Kidney tubule cell (primary cell): Measurements from ENCODE around the gene ADAD2.

ENCODE experiments used
- DNase-seq: peaks from one replicate; pipeline ENCODE4 v3.0.0-alpha.2; 2018; ENCODE audit warnings: low spot score

The ADAD2 gene

DNA sequence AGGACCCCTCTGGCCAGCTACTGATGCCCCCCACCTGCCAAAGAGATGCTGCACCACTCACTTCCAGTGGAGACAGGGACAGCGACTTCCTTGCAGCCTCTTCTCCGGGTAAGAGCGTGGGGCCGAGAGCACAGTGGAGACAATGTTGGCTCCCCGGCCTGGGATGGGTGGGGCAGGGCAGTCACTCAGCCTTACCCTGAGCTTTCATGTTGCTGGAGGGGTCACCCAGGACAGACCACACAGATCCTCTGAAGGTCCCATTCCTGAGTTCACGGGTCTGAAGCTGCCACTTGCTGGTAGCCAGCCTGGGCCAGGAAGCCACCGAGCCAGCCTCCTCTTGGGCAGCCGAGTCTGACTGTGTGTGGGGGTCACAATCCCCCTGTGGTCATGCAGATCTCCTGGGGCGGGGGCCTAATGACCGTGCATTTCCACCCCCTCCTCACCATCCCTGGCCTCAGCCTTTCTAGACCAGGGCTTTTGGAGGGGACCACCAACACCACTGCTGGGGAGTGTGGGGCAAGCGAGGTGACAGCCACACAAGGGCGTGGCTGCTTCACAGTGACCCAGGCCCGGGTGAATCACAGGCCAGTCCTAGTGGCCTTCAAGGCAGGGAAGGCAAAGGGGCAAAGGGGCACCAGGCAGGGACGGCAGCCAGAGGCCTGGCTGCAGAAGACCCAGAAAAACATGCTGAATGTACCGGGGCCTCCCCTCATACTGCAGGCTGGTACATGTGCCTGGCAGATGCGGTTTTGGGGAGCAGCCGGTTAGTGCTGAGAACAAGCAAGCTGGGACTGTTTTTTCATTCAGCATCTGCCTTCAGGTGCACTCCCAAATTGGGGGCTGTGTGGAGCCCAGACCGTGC, 14.5 kb upstream of the ADAD2 start:
- DNase-seq = peak; percentile 9

DNA sequence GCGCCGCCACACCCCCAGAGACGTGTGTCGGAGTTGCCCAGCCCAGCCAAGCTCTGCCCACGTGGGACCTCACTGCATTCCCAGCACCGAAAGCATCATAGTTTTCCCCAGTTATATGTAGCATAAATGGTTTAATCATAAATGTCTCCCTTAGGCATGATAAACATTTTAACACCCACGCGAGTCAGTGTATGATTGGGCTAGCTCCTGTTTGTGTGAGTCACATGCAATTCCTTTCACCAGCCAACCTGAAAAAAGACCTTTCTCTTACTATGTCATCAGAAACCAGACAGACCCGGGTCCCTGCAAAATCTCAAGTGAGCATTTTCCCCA, 13.2 kb upstream of the ADAD2 start:
- DNase-seq = peak; percentile 76

DNA sequence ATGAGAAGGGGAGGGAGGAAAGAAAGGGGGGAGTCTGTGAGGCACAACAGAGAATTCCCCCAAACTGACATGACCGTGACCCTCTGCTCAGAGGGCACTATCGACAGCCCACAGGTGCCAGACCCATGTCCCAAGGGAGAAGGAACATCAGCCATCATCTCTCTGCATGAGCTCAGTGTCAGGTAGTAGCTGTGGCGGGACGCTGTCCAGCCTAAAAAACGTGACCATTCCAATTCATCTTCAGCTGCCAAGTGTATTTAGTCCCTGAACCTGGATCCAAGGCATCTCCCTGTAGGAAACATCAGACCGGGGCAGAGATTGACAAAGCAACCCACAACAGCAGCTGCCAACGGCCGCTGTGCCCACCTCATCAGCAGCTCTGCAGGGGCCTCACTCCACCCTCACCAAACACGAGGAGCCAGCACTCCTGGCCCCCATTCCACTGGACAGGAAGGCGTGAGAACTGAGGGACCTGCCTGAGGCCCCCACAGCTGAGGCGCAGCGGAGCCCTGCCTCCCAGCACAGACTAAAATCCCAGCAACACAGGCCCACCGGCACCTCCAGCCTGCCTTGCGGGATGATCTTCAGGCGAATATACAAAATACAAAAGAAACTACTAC, 12.7 kb upstream of the ADAD2 start:
- no peak for DNase-seq

DNA sequence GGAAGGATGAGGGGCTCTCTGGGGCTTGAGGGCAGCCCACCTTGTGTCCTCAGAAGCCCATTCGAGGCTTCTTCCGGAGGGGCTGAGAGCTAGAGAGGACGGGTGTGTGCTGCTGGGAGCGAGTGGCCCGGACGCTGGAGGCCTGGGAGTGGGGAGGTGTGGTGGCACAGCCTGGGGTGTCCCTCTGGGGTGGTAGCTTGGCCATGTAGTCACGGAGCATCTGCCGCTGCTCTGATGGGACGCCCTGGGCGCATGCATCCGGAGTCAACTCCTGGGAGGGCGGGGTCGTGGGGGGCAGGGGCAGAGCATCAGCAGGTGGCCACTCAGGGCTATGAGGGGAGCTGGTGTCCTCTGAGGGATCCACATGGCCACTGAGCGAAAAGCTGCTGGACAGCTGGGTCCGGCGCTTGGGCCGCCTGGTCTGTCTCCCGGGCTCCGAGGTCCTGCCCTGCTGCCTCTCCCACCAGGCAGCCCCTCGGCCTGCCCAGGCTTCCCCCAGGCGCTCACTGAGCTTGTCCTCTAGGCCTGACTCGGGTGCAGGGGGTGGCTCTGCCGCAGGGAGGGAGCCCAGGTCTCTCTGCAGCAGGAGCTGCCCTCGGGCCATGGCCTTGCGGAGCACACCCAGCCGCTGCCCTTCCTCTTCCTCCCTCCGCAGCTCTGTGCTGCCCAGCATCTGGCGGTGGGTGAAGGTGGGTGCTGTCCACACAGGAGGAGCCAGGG, 11.9 kb upstream of the ADAD2 start:
- no peak for DNase-seq

DNA sequence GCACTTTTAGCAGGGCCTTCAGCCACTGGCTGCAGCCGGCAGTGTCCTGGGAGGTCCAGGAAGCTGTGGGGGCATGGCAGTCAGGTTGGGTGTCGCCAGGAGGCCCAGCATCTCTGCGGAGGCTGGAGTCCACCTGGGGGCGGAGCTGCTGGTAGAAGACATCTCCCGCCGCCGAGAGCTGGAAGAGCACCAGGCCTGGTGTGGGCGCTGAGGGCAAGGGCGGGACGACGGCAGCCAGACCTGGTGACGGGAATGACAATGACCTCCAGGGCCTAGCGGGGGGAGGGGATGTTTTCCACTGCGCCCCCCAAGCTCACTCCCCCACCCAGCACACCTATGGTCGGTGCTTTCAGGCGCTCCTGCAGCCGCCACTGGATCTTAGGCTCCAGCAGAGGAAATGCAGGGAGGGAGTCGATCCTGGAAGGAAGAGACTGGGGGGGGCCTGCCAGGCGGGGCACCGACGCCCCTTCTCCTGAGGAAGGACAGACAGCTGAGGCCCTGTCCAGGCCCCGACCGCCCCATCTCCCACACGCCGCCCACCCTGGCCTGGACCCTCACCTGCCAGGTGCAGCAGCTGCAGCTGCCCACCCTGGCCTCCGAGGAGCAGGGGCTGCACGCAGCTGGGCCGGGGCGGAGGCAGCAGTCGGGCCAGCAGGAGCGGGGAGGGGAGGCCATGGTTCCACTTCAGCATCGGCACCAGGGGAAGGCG, 11.2 kb upstream of the ADAD2 start:
- DNase-seq = no peak

DNA sequence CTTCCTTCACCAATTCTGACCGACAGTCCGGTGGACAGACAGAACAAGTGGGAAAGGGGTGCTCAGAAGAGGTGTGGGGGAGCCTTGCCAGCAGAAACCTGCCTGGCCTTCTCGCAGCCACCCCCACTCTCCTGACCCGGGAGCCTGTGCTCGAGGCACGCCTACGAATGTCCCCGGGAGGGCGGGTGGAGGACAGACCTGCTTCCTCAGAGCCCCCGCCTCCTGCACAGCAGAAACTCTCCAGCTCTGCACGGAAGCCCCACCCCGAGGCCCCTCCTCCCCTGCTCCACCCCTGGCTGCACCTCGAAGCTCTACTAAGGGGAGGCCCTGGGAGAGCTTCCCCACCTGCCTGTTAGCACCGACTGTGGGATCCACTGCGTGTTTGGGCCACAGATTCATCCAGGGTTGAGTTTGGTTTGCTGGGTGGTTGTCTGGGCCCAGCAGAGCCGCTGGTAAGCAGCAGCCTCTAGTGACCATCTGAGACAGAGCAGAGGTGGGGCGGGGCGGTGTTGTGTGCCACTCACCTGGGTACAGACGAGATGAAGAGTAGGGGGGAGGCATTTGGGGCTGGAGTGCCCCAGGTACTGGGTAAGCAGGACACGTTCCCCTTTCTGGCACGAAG, 10.3 kb upstream of the ADAD2 start:
- no peak for DNase-seq

DNA sequence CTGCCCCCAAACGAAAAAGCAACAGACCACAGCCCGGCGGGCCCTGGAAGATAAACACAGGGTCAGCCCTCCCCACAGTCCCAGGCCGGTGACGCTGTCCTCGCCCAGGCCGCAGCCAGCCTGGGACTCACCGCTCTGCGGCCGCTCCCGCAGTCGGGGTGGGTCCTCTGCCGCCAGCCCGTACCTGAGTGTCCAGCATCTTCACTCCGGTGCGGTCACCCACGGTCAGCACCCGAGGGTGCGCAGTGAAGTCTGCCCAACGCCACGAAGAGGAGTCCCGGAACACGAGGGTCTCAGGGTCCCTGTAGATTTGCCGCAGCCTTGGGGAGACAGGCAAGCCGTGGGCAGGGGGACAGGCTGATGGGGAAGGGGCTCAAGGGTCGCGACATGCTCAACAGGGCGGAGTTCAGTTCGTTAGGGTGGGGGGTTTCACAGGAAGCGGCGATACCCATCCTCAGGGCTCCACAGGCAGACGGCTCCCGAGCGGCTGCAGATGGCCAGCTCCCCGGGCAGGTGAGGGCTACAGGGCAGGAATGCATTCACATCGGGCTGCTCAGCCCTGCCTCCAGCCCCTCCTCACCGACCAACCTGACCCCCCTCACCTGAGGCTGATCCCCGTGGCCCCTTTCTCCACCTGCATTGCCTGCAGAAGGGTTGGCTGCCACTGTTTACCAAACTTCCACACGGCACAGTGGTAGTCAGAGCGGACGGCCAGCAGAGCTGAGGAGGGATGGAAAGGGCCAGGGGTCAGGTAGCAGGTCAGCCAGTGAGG, 9.6 kb upstream of the ADAD2 start:
- no peak for DNase-seq

DNA sequence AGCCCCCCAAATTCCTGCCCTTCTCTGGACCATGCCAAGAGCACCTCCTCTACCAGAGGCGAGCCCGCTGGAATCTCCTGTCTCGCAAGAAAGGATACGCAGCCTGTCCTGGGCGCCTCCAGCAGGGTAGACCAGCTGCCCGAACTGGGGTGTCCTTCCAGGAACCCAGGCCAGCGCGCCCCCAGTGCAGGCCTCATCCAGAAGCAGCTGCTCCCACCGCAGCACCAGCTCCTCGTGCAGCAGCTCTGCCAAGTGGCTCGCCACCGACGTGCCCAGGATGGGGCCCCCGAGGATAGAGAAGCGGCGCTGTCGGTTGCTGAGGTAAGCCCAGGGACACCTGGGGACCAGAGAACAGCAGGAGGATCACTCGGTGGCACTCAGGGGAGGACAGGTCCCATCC, 8.9 kb upstream of the ADAD2 start:
- no peak for DNase-seq

DNA sequence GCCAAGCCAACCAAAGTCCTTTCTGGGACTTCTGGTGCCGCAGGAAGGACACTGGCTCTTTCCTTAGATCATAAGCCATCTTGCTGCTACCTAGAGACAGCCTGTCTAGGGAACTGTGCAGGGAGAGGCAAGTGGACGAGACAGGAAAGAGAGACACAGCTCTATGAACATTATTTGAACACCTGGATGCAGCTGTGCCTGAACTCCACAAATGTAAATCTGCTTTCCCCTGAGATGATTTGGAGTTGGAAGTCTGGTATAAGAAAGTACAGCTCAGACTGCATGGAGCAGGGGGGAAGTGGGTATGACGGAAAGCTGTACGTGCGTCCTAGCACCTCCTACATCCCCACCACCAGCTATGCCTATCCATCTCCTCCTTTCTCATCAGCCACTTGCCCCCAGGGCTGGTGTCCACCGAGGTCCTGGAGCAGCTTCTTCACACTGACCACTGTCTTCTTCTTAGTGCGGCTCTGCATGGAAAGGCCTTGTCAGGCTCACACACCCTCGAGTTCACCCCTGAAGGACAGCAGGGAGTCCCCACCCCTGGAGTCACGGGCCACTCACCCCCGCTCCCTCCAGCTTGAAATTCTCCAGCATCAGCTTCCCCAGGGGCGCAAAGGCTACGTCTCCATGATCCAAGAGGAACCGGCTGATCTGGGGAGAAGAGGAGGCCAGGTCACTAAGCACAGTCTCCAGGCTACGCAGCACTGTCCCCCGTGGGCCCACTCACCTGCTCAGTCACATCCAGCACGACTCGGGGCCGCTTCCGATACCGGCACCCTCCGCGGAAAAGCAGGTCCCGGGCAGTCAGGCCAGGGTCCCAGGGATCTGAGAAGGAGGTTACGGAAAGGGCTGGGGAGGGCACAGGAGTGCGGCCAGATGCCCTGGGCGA, 8.0 kb upstream of the ADAD2 start:
- no peak for DNase-seq

DNA sequence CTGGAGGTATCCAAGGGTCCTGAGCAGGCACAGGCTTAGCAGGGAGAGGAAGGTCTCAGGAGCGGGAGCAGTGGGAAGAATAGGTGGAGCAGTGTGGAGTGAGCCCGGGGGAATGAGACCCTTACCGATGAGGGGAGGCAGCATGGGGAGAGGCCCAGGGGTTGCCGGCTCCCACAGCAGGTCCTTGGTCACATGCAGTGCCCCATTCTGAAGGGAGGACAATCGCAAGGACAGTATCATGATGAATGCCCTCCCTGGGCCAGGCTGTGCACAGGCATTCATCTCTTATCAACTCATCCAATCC, 7.4 kb upstream of the ADAD2 start:
- DNase-seq = no peak

DNA sequence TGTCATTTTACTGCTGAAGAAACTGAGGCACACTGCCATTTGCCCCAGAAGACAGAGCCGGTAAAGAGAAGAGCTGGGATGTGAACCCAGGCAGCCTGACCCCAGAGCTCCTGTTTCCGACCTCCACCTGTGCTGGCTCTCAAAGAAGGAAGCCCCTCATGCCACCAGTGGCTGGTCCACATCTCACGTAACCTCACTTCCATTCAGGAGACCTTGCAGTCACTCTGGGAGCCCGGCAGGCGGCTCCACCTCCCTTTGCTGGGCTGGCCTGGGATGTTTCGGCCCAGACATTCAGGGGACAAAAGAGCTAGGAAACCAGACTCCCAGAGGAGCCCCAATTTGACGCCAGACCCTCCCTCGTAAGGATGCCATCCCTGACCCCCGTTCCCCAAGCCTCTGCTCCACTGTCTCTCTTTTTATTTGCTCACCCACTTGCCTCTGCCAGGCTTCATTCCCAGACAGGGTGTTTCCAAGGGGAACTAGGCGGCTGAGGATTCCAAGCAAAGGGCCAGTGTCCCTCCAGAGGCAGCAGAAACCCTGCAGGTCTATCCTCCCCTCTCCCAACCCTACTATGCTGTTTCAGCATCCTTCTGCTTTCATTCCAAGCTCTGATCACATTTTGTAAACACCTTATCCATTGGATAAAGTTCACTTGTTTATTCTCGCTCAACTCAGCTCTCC, 6.9 kb upstream of the ADAD2 start:
- no peak for DNase-seq

DNA sequence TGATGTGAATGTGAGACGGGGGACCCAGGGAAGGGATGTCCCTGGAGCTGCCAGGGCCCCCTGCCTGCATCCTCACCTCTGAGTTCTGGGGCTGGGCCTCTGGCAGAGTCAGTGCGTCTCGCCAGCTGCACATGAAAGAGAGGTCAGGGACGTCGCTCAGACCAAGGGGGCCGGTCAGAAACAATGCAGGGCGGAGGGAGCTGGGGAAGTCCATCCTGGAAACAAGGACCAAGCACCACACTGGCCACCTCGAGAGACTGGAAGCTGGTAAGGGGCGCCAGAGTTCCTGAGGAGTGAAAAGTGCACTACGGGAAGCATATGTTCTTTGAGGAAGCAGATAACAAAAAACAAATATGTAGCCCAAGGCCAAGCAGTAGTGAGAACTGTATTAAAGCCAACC, 6.2 kb upstream of the ADAD2 start:
- DNase-seq = no peak

DNA sequence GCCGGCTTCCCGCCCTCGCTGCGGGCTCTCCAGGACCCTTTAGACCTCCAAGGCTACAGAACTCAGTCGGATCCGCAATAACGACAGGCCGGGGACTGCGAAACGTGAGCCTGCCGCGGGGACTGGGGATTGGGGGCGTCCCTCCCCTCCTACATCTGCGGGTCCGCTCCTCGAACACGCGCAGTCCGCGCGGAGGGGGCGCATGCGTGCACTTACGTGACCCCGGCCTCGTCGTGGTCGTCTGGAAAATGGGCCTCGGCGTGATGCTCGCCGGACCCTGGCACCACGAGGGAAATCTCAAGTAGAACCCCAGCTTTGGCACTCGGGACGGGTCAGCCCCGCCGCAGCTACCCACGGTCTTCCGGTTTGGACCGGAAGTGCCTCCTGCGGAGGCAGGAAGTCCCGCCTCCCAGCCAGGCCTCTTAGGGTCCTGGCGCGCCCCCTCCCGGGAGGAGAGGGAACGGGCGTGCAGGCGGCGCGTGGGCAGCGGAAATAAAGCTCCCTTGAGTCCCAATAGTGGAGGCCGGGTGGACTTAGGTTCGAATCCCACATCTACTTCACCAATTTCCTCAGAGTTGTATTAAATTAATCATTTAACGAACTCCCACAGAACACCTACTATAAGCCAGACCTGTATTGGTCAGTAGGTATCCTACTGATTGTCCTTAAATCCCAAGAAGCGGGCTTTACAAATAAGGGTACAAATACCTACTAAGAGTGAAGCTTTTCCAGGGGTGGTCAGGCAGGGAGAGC, 4.1 kb upstream of the ADAD2 start, which contains the start of gene TAF1C:
Gene TAF1C (minus strand): TSS at position 373 of the 753 bp plus-strand sequence. CDS start 2,069 bp downstream, outside the sequence.
- DNase-seq = peak; percentile 95

DNA sequence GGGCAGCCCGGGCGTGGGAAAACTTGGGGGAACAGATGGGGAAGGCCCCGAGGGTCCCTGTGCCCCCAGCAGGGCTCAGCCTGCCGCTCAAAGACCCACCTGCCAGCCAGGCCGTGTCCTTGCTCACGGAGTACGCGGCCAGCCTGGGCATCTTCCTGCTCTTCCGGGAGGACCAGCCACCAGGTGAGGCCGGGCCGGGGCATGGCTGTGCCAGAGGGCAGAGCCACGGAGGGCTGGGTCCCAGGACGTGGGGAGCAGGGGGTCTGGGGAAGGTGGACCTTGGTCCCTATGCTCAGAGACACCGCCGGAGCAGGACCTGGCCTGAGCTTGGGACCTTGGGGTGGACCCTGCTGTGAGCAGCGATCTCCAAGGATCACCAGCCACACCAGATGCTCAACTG, 509 bp downstream of the ADAD2 start:
- DNase-seq = no peak

DNA sequence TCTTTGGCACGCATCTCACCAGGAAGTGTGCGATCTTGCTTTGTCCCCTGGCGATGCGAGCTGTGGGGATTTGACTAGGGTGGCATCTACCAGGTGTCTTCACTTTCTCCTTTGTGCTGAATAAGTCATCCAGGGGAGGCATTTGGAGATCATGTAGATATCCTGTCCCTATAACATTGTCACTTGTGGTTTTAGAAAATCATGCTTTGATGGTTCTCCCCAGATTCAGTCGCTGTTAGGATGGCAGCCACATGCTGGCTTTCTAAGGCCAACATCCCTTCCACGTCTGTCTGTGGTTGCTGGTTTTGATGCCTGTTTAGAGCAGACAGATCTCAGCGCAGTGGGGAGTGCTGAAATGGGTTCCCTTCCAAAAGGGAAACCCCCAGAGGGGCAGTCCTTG, 2.5 kb downstream of the ADAD2 start:
- no peak for DNase-seq

DNA sequence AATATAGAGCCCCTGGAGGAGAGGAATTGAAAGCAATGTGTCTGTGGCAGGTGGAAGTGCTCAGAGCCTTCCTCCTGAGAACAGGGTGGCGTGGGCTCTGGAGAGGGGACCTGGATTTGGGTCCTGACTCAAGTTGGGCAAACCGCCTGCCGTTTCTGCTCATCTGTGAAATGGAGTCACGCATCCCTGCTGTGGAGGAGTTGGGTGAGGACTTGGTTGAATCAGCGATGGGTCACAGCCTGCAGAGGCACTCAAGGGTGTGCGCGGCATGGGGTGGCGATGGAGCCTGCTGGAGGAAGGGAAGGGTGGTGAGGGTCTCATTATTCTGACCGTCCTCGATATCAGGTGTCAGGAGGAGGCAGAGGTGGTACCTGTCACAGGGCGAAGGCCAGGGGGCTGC, 3.1 kb downstream of the ADAD2 start:
- DNase-seq = no peak

DNA sequence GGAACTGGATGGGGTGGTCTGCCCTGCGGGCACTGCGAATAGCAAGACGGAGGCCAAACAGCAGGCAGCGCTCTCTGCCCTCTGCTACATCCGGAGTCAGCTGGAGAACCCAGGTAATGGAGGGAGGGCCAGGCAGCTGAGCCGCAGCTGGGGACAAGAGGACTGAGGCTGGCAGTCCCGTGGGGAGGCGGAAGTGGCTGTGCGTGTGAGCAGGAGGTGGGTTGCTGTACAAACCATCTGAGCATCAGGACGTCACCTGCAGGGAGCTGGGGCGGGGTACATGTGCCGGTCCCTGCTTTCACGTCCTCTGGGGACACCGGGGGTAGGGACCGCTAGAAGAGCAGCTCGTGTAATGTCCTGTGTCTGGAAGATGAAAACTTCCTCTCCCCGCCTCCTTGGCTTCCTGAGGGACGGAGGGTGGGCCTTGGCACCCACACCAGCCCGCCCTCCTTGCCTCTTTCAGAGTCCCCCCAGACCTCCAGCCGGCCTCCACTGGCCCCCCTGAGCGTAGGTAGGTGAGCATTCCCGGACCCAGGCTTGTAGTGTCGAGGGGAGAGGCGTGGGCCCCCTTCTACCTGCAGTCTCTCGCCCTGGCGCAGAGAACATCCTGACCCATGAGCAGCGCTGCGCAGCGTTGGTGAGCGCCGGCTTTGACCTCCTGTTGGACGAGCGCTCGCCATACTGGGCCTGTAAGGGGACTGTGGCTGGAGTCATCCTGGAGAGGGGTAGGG, 3.7 kb downstream of the ADAD2 start:
- DNase-seq = no peak
